AG04450 (cell line): ENCODE data around the gene ABLIM3. TPM values are rescaled to one million over a fixed set of nuclear protein-coding genes. Genes with fewer than 3 reads are reported as not detected.

Experiments used
- CTCF ChIA-PET: fragments of 300-600, 350-600 bp; formaldehyde crosslinking; extraction: SDS; loops from one replicate; lab custom pipeline; 2022; ENCODE audit warnings: antibody characterized with exemption, inconsistent platforms; lab: Charles Lee
- POLR2A ChIA-PET: fragments of 350-600 bp; formaldehyde crosslinking; extraction: SDS; loops from one replicate; lab custom pipeline; 2021; ENCODE audit warnings: antibody characterized with exemption, inconsistent platforms; lab: Yijun Ruan, JAX
- DNase-seq: peaks from one replicate; pipeline ENCODE4 v3.0.0-alpha.2; 2011; ENCODE audit warnings: low read depth, low spot score
- H3K27ac ChIP-seq: one replicate; pipeline ENCODE4 v1.5.1; 2012; ENCODE audit warnings: low read depth, low read length, control low read depth
- H3K27me3 ChIP-seq: one replicate; pipeline ENCODE4 v1.6.0; 2012; ENCODE audit warnings: low read length; ENCODE audit not compliant: control insufficient read depth, insufficient read depth
- H3K4me3 ChIP-seq: 2 replicates; pipeline ENCODE4 v1.5.1; 2011; ENCODE audit warnings: mild to moderate bottlenecking, low read depth, low read length, control low read depth
- H3K9me3 ChIP-seq: 2 replicates; pipeline ENCODE4 v1.5.1; 2012; ENCODE audit warnings: low read length; ENCODE audit not compliant: control insufficient read depth, insufficient read depth
- polyA plus RNA-seq: library from polyadenylated mRNA; depleted of rRNA; stranded (reverse); fragments of >200 nt; gene quantifications from 2 replicates; pipeline ENCODE4 v1.2.3, GENCODE V29; 2011
- TF ChIP-seq, protein P1 (sequence below): IDR thresholded peaks from 2 replicates; pipeline ENCODE4 v1.5.1; 2011; ENCODE audit warnings: low read depth, low read length, control low read depth, inconsistent platforms

Gene ABLIM3
- polyA plus RNA-seq, 1 experiment, result 52.6 TPM

DNA sequence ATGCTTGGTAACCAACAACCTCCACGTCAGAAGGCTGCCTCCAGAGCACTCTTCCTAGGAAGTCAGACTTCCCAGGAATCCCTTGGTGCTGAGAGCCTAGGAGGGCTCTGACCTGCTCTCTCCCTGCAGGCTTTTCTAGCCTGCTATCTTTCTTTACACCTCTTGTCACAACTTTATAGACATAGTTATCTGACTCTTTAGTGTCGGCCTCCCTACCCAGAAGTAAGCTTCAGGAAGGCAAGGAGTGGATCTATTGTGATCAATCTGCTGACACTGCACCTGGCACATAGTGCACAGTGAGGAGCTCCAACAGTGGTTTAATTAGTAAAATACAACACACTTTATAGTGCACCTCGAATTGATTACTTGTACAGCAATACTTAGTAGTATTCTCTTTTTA, 132.7 kb downstream of the ABLIM3 start:
- TF ChIP-seq, protein P1, sequence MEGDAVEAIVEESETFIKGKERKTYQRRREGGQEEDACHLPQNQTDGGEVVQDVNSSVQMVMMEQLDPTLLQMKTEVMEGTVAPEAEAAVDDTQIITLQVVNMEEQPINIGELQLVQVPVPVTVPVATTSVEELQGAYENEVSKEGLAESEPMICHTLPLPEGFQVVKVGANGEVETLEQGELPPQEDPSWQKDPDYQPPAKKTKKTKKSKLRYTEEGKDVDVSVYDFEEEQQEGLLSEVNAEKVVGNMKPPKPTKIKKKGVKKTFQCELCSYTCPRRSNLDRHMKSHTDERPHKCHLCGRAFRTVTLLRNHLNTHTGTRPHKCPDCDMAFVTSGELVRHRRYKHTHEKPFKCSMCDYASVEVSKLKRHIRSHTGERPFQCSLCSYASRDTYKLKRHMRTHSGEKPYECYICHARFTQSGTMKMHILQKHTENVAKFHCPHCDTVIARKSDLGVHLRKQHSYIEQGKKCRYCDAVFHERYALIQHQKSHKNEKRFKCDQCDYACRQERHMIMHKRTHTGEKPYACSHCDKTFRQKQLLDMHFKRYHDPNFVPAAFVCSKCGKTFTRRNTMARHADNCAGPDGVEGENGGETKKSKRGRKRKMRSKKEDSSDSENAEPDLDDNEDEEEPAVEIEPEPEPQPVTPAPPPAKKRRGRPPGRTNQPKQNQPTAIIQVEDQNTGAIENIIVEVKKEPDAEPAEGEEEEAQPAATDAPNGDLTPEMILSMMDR, result no peak
- ChIA-PET POLR2A (no interaction called here), CTCF (interaction anchor here (1.6 kb wide), 1 partner anchor 9 kb away, joined by 4 read pairs; no protein-coding TSS in a partner anchor)
- Histone ChIP-seq H3K9me3 (no peaks in the 10 kb centered on the region; the same call in 1 of the 2 replicates), H3K27ac (no peak overlapping the region), H3K27me3 (no peaks in the 10 kb centered on the region), H3K4me3 (no peak overlapping the region)
- DNase-seq, result no peak

DNA sequence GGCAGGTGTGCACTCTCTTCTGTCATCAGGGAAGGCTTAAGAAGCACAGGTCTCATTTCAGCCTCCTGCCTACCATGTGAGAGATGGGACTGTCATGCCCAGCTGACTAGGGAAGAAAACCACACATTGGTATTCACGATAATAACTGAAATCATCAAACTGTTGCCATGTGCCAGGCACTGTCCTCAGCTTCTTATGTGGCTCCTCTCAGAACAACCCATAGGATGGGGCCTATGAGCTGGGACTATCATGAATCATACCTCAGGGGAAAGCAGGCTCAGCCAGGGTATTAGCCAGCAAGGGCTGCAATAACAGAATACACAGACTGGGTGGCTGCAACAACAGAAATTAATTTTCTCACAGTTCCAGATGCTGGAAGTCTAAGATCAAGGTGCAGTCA, 133.6 kb downstream of the ABLIM3 start:
- ChIA-PET CTCF (interaction anchor here (0.5 to 1.6 kb wide), 2 partner anchors 10 to 17 kb away, joined by 3 to 4 read pairs; no protein-coding TSS in a partner anchor), POLR2A (no interaction called here)
- no peaks in the 10 kb centered on the region for H3K27me3 ChIP-seq
- no peak for DNase-seq
- no peak overlapping the region for H3K4me3 ChIP-seq
- no peaks in the 10 kb centered on the region for H3K9me3 ChIP-seq
- H3K27ac ChIP-seq, result no peak overlapping the region
- TF ChIP-seq, protein P1, result no peak

DNA sequence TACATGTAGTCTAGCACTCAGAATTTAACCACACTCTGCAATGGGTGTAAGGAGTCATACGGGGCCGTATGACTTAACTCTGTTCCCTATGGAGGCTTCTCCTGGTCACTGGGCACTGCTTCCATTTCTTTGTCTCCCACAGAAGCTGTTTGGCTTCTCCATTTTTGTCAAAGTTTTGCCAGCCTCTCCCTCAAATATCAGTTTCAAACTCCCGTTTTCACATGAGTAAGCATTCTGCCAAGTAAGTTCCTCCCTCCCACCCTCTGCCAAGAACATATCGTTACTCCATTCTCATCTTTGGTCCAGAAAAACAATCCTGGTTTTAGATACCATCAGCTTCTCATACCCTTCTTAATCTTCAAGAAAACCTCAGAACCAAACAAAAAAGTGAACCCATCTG, 136.5 kb downstream of the ABLIM3 start:
- CTCF ChIA-PET, result no interaction called here
- POLR2A ChIA-PET, result no interaction called here
- no peaks in the 10 kb centered on the region for H3K27me3 ChIP-seq
- DNase-seq, result no peak
- no peaks in the 10 kb centered on the region for H3K9me3 ChIP-seq
- H3K27ac ChIP-seq, result no peak overlapping the region
- no peak overlapping the region for H3K4me3 ChIP-seq
- TF ChIP-seq, protein P1, result no peak

DNA sequence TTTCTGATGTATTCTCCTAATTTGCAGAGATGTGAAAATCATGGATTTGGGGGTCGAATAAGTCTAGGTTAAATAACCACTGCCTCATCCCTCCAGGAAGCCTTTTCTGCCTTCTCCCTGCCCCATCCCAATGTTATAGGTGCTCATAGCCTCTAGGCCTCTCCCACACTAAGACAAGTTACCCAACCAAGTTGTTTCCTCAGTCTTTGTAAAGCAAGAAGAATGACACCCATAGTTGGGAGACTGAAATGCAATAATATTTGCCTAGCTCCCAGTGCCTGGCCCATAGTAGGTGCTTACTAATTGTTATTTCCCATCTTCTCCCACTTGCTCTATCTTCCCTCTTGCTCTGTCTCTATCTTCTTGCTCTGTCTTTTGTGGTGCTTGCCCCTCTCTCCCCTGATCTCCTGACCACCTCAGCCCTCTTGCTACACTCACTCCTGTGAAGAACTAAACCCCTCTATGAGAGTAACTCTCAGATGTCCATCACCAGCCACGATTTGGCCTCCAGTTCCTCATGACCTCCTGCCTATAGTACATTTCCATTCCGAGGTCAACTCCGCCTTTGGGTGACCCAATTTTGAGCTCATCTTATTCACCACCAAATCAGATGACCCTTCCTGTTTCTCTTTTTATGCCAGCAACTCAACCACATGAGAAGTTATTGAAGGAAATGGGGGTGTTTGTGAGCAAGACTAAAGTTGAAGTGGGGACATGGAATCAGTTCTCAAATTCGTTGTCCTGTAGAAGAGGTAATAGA, 137.3 kb downstream of the ABLIM3 start:
- Histone ChIP-seq H3K9me3 (no peaks in the 10 kb centered on the region), H3K27me3 (no peaks in the 10 kb centered on the region), H3K4me3 (no peak overlapping the region), H3K27ac (no peak overlapping the region)
- CTCF ChIA-PET, result interaction anchor here (0.7 to 1.9 kb wide), 4 partner anchors 9 to 39 kb away, joined by 3 to 11 read pairs (median 4); no protein-coding TSS in a partner anchor
- POLR2A ChIA-PET, result no interaction called here
- TF ChIP-seq, protein P1, result no peak
- DNase-seq, result no peak

DNA sequence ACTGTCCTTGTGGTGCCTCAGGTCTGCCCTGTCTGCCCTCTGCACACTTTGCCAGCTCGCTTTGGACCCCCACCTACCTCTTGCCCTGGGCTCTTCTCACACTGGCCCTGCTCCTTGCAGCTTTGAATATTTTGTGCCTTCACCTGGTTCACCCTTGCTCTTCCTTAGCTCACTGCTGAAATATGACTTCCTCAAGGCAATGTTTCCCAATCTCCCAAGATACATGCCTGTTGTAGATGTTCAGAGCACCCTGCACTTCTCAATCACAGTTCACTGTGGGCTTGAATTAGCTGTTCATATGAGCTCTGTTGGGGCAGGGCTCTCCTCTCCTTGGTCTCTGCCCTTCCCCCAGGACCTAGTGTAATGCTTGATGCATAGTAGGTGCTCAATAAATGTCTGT, 138.4 kb downstream of the ABLIM3 start:
- Histone ChIP-seq H3K4me3 (no peak overlapping the region), H3K9me3 (no peaks in the 10 kb centered on the region), H3K27me3 (no peaks in the 10 kb centered on the region), H3K27ac (no peak overlapping the region)
- ChIA-PET POLR2A (no interaction called here), CTCF (interaction anchor here (0.6 to 1.9 kb wide), 6 partner anchors 10 to 548 kb away, joined by 3 to 11 read pairs (median 4); no protein-coding TSS in a partner anchor)
- TF ChIP-seq, protein P1, result no peak
- DNase-seq, result no peak
